Endodermal cell (in vitro differentiated cells): ENCODE data around the gene ARHGAP33. TPM values are rescaled to one million over a fixed set of nuclear protein-coding genes. Genes with fewer than 3 reads are reported as not detected.

Experiments
- DNase-seq: peaks from one replicate; pipeline ENCODE4 v3.0.0-alpha.2; 2017
- H3K27ac ChIP-seq: 2 replicates; pipeline ENCODE4 v1.5.1; 2013; ENCODE audit warnings: mild to moderate bottlenecking, low read depth, low read length, moderate library complexity
- H3K27me3 ChIP-seq: 2 replicates; pipeline ENCODE4 v1.6.1; 2013; ENCODE audit warnings: mild to moderate bottlenecking, low read length, moderate library complexity; ENCODE audit not compliant: insufficient read depth, control insufficient read depth, poor library complexity, severe bottlenecking
- H3K36me3 ChIP-seq: 2 replicates; pipeline ENCODE4 v1.7.0; 2013; ENCODE audit warnings: mild to moderate bottlenecking, low read length, moderate library complexity; ENCODE audit not compliant: control insufficient read depth, insufficient read depth
- H3K4me1 ChIP-seq: one replicate; pipeline ENCODE4 v1.7.0; 2013; ENCODE audit warnings: low read length; ENCODE audit not compliant: control insufficient read depth, insufficient read depth
- H3K4me3 ChIP-seq: 2 replicates; pipeline ENCODE4 v1.5.1; 2013; ENCODE audit warnings: mild to moderate bottlenecking, low read length, moderate library complexity
- H3K9ac ChIP-seq: 2 replicates; pipeline ENCODE4 v1.6.1; 2013; ENCODE audit warnings: mild to moderate bottlenecking, low read length, moderate library complexity; ENCODE audit not compliant: poor library complexity, severe bottlenecking; ENCODE audit errors: extremely low read depth
- H3K9me3 ChIP-seq: 2 replicates; pipeline ENCODE4 v1.6.1; 2013; ENCODE audit warnings: mild to moderate bottlenecking, low read length, moderate library complexity; ENCODE audit not compliant: control insufficient read depth
- H3K27ac Mint-ChIP-seq: 2 replicates; pipeline ENCODE4 v1.8.0; 2020; ENCODE audit warnings: mixed read lengths
- H3K27me3 Mint-ChIP-seq: 2 replicates; pipeline ENCODE4 v1.8.0; 2021; ENCODE audit warnings: mild to moderate bottlenecking, mixed read lengths; ENCODE audit not compliant: insufficient read depth
- H3K36me3 Mint-ChIP-seq: 2 replicates; pipeline ENCODE4 v1.8.0; 2020; ENCODE audit warnings: low read depth, mixed read lengths
- H3K4me1 Mint-ChIP-seq: 2 replicates; pipeline ENCODE4 v1.8.0; 2020; ENCODE audit warnings: mixed read lengths
- H3K4me3 Mint-ChIP-seq: 2 replicates; pipeline ENCODE4 v1.8.0; 2020; ENCODE audit warnings: mild to moderate bottlenecking, moderate library complexity, mixed read lengths
- H3K9me3 Mint-ChIP-seq: 2 replicates; pipeline ENCODE4 v1.8.0; 2020; ENCODE audit warnings: mild to moderate bottlenecking, mixed read lengths
- WGBS, 2 experiments: methylation state at CpG; one replicate each; pipeline versions ENCODE4 v1.1.5 to v1.1.7; 2013; ENCODE audit warnings: missing lambda C conversion rate in 2 of 2, mixed read lengths in 1 of 2; ENCODE audit not compliant: insufficient coverage in 1 of 2, insufficient read length in 1 of 2; 5-methylcytosine and 5-hydroxymethylcytosine counted together
- total RNA-seq, 2 donors: library from RNA; stranded (reverse); fragmentation: NEBNext Ultra II Directional in 1 of 2; extraction: Animal tissue kit (Norgen Biotek cat#: 25700) in 1 of 2; gene quantifications; 2 replicates in 1 of 2; 3 replicates in 1 of 2; pipeline ENCODE4 v1.2.1, GENCODE V29; 2021
- TF ChIP-seq, protein P1 (sequence below): fragments of 200-600 bp; sonication (generic); conservative IDR thresholded peaks from 2 replicates; pipeline ENCODE4 v1.5.0; 2021; ENCODE audit warnings: antibody characterized with exemption, mild to moderate bottlenecking

ARHGAP33 gene
- total RNA-seq, 2 donors from 2014 or later = 12.7 to 15.0 TPM

DNA sequence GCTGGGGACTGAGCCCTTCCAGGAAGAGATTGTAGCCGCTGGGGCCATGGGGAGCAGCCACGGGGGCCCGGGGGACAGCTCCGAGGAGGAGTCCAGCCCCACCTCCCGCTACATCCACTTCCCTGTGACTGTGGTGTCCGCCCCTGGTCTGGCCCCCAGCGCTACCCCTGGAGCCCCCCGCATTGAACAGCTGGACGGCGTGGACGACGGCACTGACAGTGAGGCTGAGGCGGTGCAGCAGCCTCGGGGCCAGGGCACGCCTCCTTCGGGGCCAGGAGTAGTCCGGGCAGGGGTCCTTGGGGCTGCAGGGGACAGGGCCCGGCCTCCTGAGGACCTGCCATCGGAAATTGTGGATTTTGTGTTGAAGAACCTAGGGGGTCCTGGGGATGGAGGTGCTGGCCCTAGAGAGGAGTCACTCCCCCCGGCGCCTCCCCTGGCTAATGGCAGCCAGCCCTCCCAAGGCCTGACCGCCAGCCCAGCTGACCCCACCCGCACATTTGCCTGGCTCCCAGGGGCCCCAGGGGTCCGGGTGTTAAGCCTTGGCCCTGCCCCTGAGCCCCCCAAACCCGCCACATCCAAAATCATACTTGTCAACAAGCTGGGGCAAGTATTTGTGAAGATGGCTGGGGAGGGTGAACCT, 42.7 kb upstream of the ARHGAP33 start:
- Histone ChIP-seq H3K4me1 (no peaks in the 10 kb centered on the region), H3K9ac (no peak overlapping the region), H3K27me3 (no peaks in the 10 kb centered on the region), H3K27ac (no peak overlapping the region), H3K4me3 (no peak overlapping the region), H3K36me3 (peaks cover 72% of the 10 kb centered on the region), H3K9me3 (no peaks in the 10 kb centered on the region)
- no peak overlapping the region for H3K4me3 Mint-ChIP-seq
- H3K4me1 Mint-ChIP-seq = no peaks in the 10 kb centered on the region
- no peak overlapping the region for H3K27ac Mint-ChIP-seq
- 92 to 95% methylated on average over 13 to 24 of the region's 25 CpGs for WGBS, 2 experiments
- DNase-seq = no peak
- H3K9me3 Mint-ChIP-seq = no peaks in the 10 kb centered on the region
- H3K27me3 Mint-ChIP-seq = no peaks in the 10 kb centered on the region
- H3K36me3 Mint-ChIP-seq = peaks cover 73% of the 10 kb centered on the region
- TF ChIP-seq, protein P1, sequence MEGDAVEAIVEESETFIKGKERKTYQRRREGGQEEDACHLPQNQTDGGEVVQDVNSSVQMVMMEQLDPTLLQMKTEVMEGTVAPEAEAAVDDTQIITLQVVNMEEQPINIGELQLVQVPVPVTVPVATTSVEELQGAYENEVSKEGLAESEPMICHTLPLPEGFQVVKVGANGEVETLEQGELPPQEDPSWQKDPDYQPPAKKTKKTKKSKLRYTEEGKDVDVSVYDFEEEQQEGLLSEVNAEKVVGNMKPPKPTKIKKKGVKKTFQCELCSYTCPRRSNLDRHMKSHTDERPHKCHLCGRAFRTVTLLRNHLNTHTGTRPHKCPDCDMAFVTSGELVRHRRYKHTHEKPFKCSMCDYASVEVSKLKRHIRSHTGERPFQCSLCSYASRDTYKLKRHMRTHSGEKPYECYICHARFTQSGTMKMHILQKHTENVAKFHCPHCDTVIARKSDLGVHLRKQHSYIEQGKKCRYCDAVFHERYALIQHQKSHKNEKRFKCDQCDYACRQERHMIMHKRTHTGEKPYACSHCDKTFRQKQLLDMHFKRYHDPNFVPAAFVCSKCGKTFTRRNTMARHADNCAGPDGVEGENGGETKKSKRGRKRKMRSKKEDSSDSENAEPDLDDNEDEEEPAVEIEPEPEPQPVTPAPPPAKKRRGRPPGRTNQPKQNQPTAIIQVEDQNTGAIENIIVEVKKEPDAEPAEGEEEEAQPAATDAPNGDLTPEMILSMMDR = no peak

DNA sequence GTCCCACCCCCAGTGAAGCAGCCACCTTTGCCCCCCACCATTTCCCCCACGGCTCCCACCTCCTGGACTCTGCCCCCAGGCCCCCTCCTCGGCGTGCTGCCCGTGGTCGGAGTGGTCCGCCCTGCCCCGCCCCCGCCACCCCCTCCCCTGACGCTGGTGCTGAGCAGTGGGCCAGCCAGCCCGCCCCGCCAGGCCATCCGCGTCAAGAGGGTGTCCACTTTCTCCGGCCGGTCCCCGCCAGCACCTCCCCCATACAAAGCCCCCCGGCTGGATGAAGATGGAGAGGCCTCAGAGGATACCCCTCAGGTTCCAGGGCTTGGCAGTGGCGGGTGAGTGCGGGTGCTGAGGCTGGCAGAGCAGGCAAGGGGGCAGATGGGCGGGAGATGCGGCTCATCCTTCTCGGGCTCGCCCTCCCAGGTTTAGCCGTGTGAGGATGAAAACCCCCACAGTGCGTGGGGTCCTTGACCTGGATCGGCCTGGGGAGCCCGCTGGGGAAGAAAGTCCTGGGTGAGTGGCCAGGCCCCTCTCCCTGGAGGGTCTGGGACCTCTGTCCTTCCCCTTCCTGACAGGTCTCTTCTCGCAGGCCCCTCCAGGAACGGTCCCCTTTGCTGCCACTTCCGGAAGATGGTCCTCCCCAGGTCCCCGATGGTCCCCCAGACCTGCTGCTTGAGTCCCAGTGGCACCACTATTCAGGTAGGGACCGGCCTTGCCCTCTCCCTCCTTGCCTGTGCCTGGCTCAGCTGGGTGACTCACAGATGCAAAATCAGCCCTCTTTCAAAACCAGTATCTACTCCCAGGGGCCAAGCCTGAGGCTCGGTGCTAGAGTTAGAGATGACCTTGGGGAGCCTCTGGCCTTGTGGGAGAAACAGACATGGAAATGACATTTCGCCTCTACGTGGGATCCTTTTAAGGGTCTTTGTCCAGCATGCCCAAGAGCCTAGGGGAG, 41.9 kb upstream of the ARHGAP33 start:
- H3K27ac Mint-ChIP-seq = no peak overlapping the region
- H3K4me3 Mint-ChIP-seq = no peak overlapping the region
- H3K9me3 Mint-ChIP-seq = no peaks in the 10 kb centered on the region
- no peaks in the 10 kb centered on the region for H3K27me3 Mint-ChIP-seq
- no peaks in the 10 kb centered on the region for H3K4me1 ChIP-seq
- no peaks in the 10 kb centered on the region for H3K9me3 ChIP-seq
- 97 to 98% methylated on average over 15 to 32 of the region's 35 CpGs for WGBS, 2 experiments
- H3K27me3 ChIP-seq = no peaks in the 10 kb centered on the region
- no peak overlapping the region for H3K9ac ChIP-seq
- no peak overlapping the region for H3K4me3 ChIP-seq
- TF ChIP-seq, protein P1 = no peak
- peaks cover 73% of the 10 kb centered on the region for H3K36me3 Mint-ChIP-seq
- no peaks in the 10 kb centered on the region for H3K4me1 Mint-ChIP-seq
- H3K36me3 ChIP-seq = peaks cover 75% of the 10 kb centered on the region
- no peak for DNase-seq
- H3K27ac ChIP-seq = no peak overlapping the region

DNA sequence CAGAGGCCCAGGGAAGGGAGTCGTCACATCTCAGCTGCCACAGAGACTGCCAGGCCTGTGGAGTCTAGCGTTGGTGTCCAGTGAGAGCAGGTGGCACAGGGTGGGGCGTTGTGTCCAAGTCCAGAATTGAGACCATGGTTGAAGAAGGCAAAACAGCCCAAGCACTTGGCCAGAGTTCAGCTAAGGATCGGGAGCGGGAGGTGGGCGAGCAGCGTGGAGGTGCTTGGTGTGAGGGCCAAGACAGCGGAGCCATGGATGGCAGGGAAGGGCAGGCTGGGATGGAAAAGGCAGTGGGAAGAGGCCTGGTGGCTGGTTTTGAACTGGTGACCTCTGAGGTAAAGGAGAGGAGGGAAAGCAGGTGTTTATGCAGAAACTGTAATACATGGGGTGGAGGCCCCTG, 41.1 kb upstream of the ARHGAP33 start:
- Mint-ChIP-seq H3K9me3 (no peaks in the 10 kb centered on the region), H3K4me3 (no peak overlapping the region)

More for the DNA sequence above, 41.1 kb upstream of the ARHGAP33 start:
- Mint-ChIP-seq H3K27ac (no peak overlapping the region), H3K36me3 (peaks cover 69% of the 10 kb centered on the region), H3K27me3 (no peaks in the 10 kb centered on the region), H3K4me1 (no peaks in the 10 kb centered on the region)
- H3K4me3 ChIP-seq = no peak overlapping the region
- TF ChIP-seq, protein P1 = no peak
- H3K27me3 ChIP-seq = no peaks in the 10 kb centered on the region
- no peak overlapping the region for H3K27ac ChIP-seq
- peaks cover 76% of the 10 kb centered on the region for H3K36me3 ChIP-seq
- WGBS, 2 experiments = 95 to 97% methylated on average over 8 of the region's 8 CpGs
- no peak overlapping the region for H3K9ac ChIP-seq
- H3K4me1 ChIP-seq = no peaks in the 10 kb centered on the region
- DNase-seq = no peak
- no peaks in the 10 kb centered on the region for H3K9me3 ChIP-seq
